ENCODE results near the gene MAP2.

MAP2 gene

GRCh38 chr2:209633911-209634310 lies 210.1 kb downstream of the MAP2 start:
- no peaks in the 10 kb centered on the region for H3K36me3 ChIP-seq (ENCODE audit: control insufficient read depth in 1 of 2, insufficient read depth in 2 of 2, low read length in 2 of 2)
- H3K27ac ChIP-seq (ENCODE audit: low read length), result no peak overlapping the region
- no peaks in the 10 kb centered on the region for H3K27me3 ChIP-seq (ENCODE audit: low read depth, low read length)
- H3K9me3 ChIP-seq (ENCODE audit: control insufficient read depth in 1 of 2, low read length in 2 of 2), result no peaks in the 10 kb centered on the region
- no peaks in the 10 kb centered on the region for H3K4me1 ChIP-seq (ENCODE audit: control insufficient read depth in 1 of 2, insufficient read depth in 2 of 2, low read length in 2 of 2)
- H3K4me3 ChIP-seq (ENCODE audit: low read depth in 1 of 2, low read length in 2 of 2), result no peak overlapping the region

- H3K36me3 ChIP-seq (ENCODE audit: control insufficient read depth in 1 of 2, insufficient read depth in 2 of 2, low read length in 2 of 2), result no peaks in the 10 kb centered on the region
- H3K4me1 ChIP-seq (ENCODE audit: control insufficient read depth in 1 of 2, insufficient read depth in 2 of 2, low read length in 2 of 2), result no peaks in the 10 kb centered on the region
- H3K27ac ChIP-seq (ENCODE audit: low read length), result no peak overlapping the region
- no peaks in the 10 kb centered on the region for H3K9me3 ChIP-seq (ENCODE audit: control insufficient read depth in 1 of 2, low read length in 2 of 2)
- no peaks in the 10 kb centered on the region for H3K27me3 ChIP-seq (ENCODE audit: low read depth, low read length)
- no peak overlapping the region for H3K4me3 ChIP-seq (ENCODE audit: low read depth in 1 of 2, low read length in 2 of 2)
Measured at GRCh38 chr2:209636076-209636475, 212.2 kb downstream of the MAP2 start.

GRCh38 chr2:209637293-209637692 lies 213.4 kb downstream of the MAP2 start:
- Histone ChIP-seq H3K36me3 (ENCODE audit: control insufficient read depth in 1 of 2, insufficient read depth in 2 of 2, low read length in 2 of 2) (no peaks in the 10 kb centered on the region), H3K27me3 (ENCODE audit: low read depth, low read length) (no peaks in the 10 kb centered on the region), H3K9me3 (ENCODE audit: control insufficient read depth in 1 of 2, low read length in 2 of 2) (no peaks in the 10 kb centered on the region), H3K4me3 (ENCODE audit: low read depth in 1 of 2, low read length in 2 of 2) (no peak overlapping the region), H3K4me1 (ENCODE audit: control insufficient read depth in 1 of 2, insufficient read depth in 2 of 2, low read length in 2 of 2) (no peaks in the 10 kb centered on the region), H3K27ac (ENCODE audit: low read length) (no peak overlapping the region)

GRCh38 chr2:209638346-209638745 lies 214.5 kb downstream of the MAP2 start:
- H3K4me1 ChIP-seq (ENCODE audit: control insufficient read depth in 1 of 2, insufficient read depth in 2 of 2, low read length in 2 of 2), result no peaks in the 10 kb centered on the region
- H3K27me3 ChIP-seq (ENCODE audit: low read depth, low read length), result no peaks in the 10 kb centered on the region
- no peaks in the 10 kb centered on the region for H3K36me3 ChIP-seq (ENCODE audit: control insufficient read depth in 1 of 2, insufficient read depth in 2 of 2, low read length in 2 of 2)
- no peak overlapping the region for H3K27ac ChIP-seq (ENCODE audit: low read length)
- no peak overlapping the region for H3K4me3 ChIP-seq (ENCODE audit: low read depth in 1 of 2, low read length in 2 of 2)
- H3K9me3 ChIP-seq (ENCODE audit: control insufficient read depth in 1 of 2, low read length in 2 of 2), result no peaks in the 10 kb centered on the region

- H3K36me3 ChIP-seq (ENCODE audit: control insufficient read depth in 1 of 2, insufficient read depth in 2 of 2, low read length in 2 of 2), result no peaks in the 10 kb centered on the region
- H3K4me1 ChIP-seq (ENCODE audit: control insufficient read depth in 1 of 2, insufficient read depth in 2 of 2, low read length in 2 of 2), result no peaks in the 10 kb centered on the region
- H3K27me3 ChIP-seq (ENCODE audit: low read depth, low read length), result no peaks in the 10 kb centered on the region
- H3K9me3 ChIP-seq (ENCODE audit: control insufficient read depth in 1 of 2, low read length in 2 of 2), result no peaks in the 10 kb centered on the region
- no peak overlapping the region for H3K4me3 ChIP-seq (ENCODE audit: low read depth in 1 of 2, low read length in 2 of 2)
- no peak overlapping the region for H3K27ac ChIP-seq (ENCODE audit: low read length)
Measured at GRCh38 chr2:209640358-209640757, 216.5 kb downstream of the MAP2 start.

- no peak overlapping the region for H3K4me3 ChIP-seq (ENCODE audit: low read depth in 1 of 2, low read length in 2 of 2)
- H3K27me3 ChIP-seq (ENCODE audit: low read depth, low read length), result no peaks in the 10 kb centered on the region
- H3K4me1 ChIP-seq (ENCODE audit: control insufficient read depth in 1 of 2, insufficient read depth in 2 of 2, low read length in 2 of 2), result no peaks in the 10 kb centered on the region
- no peaks in the 10 kb centered on the region for H3K36me3 ChIP-seq (ENCODE audit: control insufficient read depth in 1 of 2, insufficient read depth in 2 of 2, low read length in 2 of 2)
- H3K27ac ChIP-seq (ENCODE audit: low read length), result no peak overlapping the region
- H3K9me3 ChIP-seq (ENCODE audit: control insufficient read depth in 1 of 2, low read length in 2 of 2), result no peaks in the 10 kb centered on the region
Measured at GRCh38 chr2:209642146-209642820, 218.4 kb downstream of the MAP2 start.

- Histone ChIP-seq H3K36me3 (ENCODE audit: control insufficient read depth in 1 of 2, insufficient read depth in 2 of 2, low read length in 2 of 2) (no peaks in the 10 kb centered on the region), H3K27ac (ENCODE audit: low read length) (no peak overlapping the region), H3K4me1 (ENCODE audit: control insufficient read depth in 1 of 2, insufficient read depth in 2 of 2, low read length in 2 of 2) (no peaks in the 10 kb centered on the region), H3K9me3 (ENCODE audit: control insufficient read depth in 1 of 2, low read length in 2 of 2) (no peaks in the 10 kb centered on the region), H3K27me3 (ENCODE audit: low read depth, low read length) (no peaks in the 10 kb centered on the region), H3K4me3 (ENCODE audit: low read depth in 1 of 2, low read length in 2 of 2) (no peak overlapping the region)
Measured at GRCh38 chr2:209644842-209645241, 221.0 kb downstream of the MAP2 start.

- no peak overlapping the region for H3K27ac ChIP-seq (ENCODE audit: low read length)
Measured at GRCh38 chr2:209648714-209649113, 224.9 kb downstream of the MAP2 start.

GRCh38 chr2:209653134-209653533 lies 229.3 kb downstream of the MAP2 start:
- H3K9me3 ChIP-seq (ENCODE audit: control insufficient read depth in 1 of 2, low read length in 2 of 2), result no peaks in the 10 kb centered on the region
- H3K4me1 ChIP-seq (ENCODE audit: control insufficient read depth in 1 of 2, insufficient read depth in 2 of 2, low read length in 2 of 2), result no peaks in the 10 kb centered on the region
- H3K27me3 ChIP-seq (ENCODE audit: low read depth, low read length), result no peaks in the 10 kb centered on the region
- H3K36me3 ChIP-seq (ENCODE audit: control insufficient read depth in 1 of 2, insufficient read depth in 2 of 2, low read length in 2 of 2), result no peaks in the 10 kb centered on the region
- H3K4me3 ChIP-seq (ENCODE audit: low read depth in 1 of 2, low read length in 2 of 2), result no peak overlapping the region
- no peak overlapping the region for H3K27ac ChIP-seq (ENCODE audit: low read length)

More at GRCh38 chr2:209648714-209649113, 224.9 kb downstream of the MAP2 start:
- no peaks in the 10 kb centered on the region for H3K36me3 ChIP-seq (ENCODE audit: control insufficient read depth in 1 of 2, insufficient read depth in 2 of 2, low read length in 2 of 2)
- H3K27me3 ChIP-seq (ENCODE audit: low read depth, low read length), result no peaks in the 10 kb centered on the region
- H3K4me3 ChIP-seq (ENCODE audit: low read depth in 1 of 2, low read length in 2 of 2), result no peak overlapping the region
- H3K4me1 ChIP-seq (ENCODE audit: control insufficient read depth in 1 of 2, insufficient read depth in 2 of 2, low read length in 2 of 2), result no peaks in the 10 kb centered on the region
- H3K9me3 ChIP-seq (ENCODE audit: control insufficient read depth in 1 of 2, low read length in 2 of 2), result no peaks in the 10 kb centered on the region

- Histone ChIP-seq H3K27me3 (ENCODE audit: low read depth, low read length) (no peaks in the 10 kb centered on the region), H3K36me3 (ENCODE audit: control insufficient read depth in 1 of 2, insufficient read depth in 2 of 2, low read length in 2 of 2) (no peaks in the 10 kb centered on the region), H3K9me3 (ENCODE audit: control insufficient read depth in 1 of 2, low read length in 2 of 2) (no peaks in the 10 kb centered on the region), H3K4me3 (ENCODE audit: low read depth in 1 of 2, low read length in 2 of 2) (no peak overlapping the region), H3K27ac (ENCODE audit: low read length) (no peak overlapping the region), H3K4me1 (ENCODE audit: control insufficient read depth in 1 of 2, insufficient read depth in 2 of 2, low read length in 2 of 2) (no peaks in the 10 kb centered on the region)
Measured at GRCh38 chr2:209661286-209661894, 237.5 kb downstream of the MAP2 start.

- no peaks in the 10 kb centered on the region for H3K4me1 ChIP-seq (ENCODE audit: control insufficient read depth in 1 of 2, insufficient read depth in 2 of 2, low read length in 2 of 2)
- no peaks in the 10 kb centered on the region for H3K36me3 ChIP-seq (ENCODE audit: control insufficient read depth in 1 of 2, insufficient read depth in 2 of 2, low read length in 2 of 2)
- H3K27ac ChIP-seq (ENCODE audit: low read length), result no peak overlapping the region
- H3K27me3 ChIP-seq (ENCODE audit: low read depth, low read length), result no peaks in the 10 kb centered on the region
- no peak overlapping the region for H3K4me3 ChIP-seq (ENCODE audit: low read depth in 1 of 2, low read length in 2 of 2)
- no peaks in the 10 kb centered on the region for H3K9me3 ChIP-seq (ENCODE audit: control insufficient read depth in 1 of 2, low read length in 2 of 2)
Measured at GRCh38 chr2:209662021-209662420, 238.2 kb downstream of the MAP2 start.

GRCh38 chr2:209663139-209663538 lies 239.3 kb downstream of the MAP2 start:
- Histone ChIP-seq H3K9me3 (ENCODE audit: control insufficient read depth in 1 of 2, low read length in 2 of 2) (no peaks in the 10 kb centered on the region), H3K4me3 (ENCODE audit: low read depth in 1 of 2, low read length in 2 of 2) (no peak overlapping the region), H3K27ac (ENCODE audit: low read length) (no peak overlapping the region)

More at GRCh38 chr2:209663139-209663538, 239.3 kb downstream of the MAP2 start:
- H3K27me3 ChIP-seq (ENCODE audit: low read depth, low read length), result no peaks in the 10 kb centered on the region
- H3K4me1 ChIP-seq (ENCODE audit: control insufficient read depth in 1 of 2, insufficient read depth in 2 of 2, low read length in 2 of 2), result no peaks in the 10 kb centered on the region
- H3K36me3 ChIP-seq (ENCODE audit: control insufficient read depth in 1 of 2, insufficient read depth in 2 of 2, low read length in 2 of 2), result no peaks in the 10 kb centered on the region

Measured in muscle layer of duodenum (tissue), 2 donors.